ENCODE results near the gene MOB3B.

The MOB3B gene

GRCh38 chr9:27429436-27429835 is 100.2 kb downstream of the MOB3B start:
- ChIA-PET POLR2A (ENCODE audit: low non-redundant PET) (no interaction called here), CTCF (interaction anchor here (0.6 kb wide), 1 partner anchor 100 kb away, joined by 3 read pairs; the partner anchor contains the start of gene MOB3B)
- no peak overlapping the region; the same call in 1 of the 2 replicates for H3K27ac ChIP-seq
- TF ChIP-seq, protein P1, sequence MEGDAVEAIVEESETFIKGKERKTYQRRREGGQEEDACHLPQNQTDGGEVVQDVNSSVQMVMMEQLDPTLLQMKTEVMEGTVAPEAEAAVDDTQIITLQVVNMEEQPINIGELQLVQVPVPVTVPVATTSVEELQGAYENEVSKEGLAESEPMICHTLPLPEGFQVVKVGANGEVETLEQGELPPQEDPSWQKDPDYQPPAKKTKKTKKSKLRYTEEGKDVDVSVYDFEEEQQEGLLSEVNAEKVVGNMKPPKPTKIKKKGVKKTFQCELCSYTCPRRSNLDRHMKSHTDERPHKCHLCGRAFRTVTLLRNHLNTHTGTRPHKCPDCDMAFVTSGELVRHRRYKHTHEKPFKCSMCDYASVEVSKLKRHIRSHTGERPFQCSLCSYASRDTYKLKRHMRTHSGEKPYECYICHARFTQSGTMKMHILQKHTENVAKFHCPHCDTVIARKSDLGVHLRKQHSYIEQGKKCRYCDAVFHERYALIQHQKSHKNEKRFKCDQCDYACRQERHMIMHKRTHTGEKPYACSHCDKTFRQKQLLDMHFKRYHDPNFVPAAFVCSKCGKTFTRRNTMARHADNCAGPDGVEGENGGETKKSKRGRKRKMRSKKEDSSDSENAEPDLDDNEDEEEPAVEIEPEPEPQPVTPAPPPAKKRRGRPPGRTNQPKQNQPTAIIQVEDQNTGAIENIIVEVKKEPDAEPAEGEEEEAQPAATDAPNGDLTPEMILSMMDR (conservative IDR thresholded peaks at IDR 0.05; ENCODE audit: low read depth) = no peak
- DNase-seq (ENCODE audit: low spot score) = no peak

DNA sequence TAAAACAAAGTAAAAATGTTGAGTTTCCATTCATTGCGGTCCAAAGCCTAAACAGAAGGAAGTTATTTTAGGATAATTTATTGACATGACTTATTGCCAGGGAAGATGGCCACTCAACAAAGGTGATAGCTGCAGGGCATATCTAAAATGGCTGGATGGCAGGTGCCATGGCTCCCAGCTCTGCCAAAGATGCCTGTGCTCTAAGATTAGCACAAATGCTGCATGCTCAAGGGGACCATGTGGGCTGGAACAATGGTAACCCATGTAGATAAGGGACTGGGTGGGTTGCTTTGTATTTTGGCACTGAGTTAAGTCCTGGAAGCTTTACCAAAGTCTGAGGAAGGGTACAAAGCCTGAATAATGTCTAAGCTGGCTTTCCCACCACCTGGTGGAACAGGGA is 101.1 kb downstream of the MOB3B start:
- POLR2A ChIA-PET (ENCODE audit: low non-redundant PET) = no interaction called here
- H3K27ac ChIP-seq = no peak overlapping the region; the same call in 1 of the 2 replicates
- CTCF ChIA-PET = interaction anchor here (0.7 kb wide), 1 partner anchor 16 kb away, joined by 3 read pairs; no protein-coding TSS in a partner anchor
- DNase-seq (ENCODE audit: low spot score) = no peak
- TF ChIP-seq, protein P1 (conservative IDR thresholded peaks at IDR 0.05; ENCODE audit: low read depth) = no peak

GRCh38 chr9:27427272-27427643 is 102.4 kb downstream of the MOB3B start:
- TF ChIP-seq, protein P1 (conservative IDR thresholded peaks at IDR 0.05; ENCODE audit: low read depth) = no peak
- peak; percentile 89 for DNase-seq (ENCODE audit: low spot score)
- H3K27ac ChIP-seq = peak overlapping the region; percentile 92
- POLR2A ChIA-PET (ENCODE audit: low non-redundant PET) = no interaction called here
- CTCF ChIA-PET = no interaction called here

DNA sequence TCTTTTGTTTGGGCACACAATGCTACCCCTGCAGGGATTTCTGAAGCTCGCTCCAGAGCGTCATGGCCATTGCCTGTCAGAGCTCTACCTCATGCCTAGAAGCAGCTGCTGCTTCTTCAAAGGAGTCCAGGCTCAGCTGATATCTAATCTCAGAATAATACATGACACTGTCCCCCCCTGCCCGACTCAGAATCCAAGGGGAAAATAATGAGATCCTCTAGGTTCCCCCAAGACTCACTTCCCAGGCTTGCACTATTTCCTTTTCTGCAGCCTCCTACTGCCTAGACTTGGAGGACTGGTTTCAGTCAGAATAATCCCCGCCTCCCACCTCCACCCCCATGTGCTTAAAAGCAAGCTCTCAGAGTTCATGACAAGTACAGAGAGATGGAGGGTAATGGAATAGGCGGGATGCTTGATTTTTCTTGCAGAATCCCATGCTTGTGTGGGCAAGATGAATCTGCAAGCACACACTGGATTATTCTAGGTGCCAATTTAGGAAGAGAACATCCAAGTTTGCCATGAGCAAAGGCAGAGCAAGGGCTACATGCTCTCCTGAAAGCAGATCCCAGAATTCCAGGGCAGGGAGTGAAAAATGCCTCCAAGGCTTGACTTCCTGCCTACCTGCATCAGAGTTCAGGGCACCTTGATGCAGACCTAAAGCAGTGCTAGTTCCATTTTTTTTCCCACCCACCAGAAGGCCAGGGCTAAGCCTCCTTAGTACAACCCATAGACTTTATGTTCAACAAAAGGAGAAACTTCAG is 102.9 kb downstream of the MOB3B start:
- ChIA-PET POLR2A (ENCODE audit: low non-redundant PET) (no interaction called here), CTCF (no interaction called here)
- peak; percentile 78 for DNase-seq (ENCODE audit: low spot score)
- peak overlapping the region; percentile 92 for H3K27ac ChIP-seq
- TF ChIP-seq, protein P1 (conservative IDR thresholded peaks at IDR 0.05; ENCODE audit: low read depth) = no peak

DNA sequence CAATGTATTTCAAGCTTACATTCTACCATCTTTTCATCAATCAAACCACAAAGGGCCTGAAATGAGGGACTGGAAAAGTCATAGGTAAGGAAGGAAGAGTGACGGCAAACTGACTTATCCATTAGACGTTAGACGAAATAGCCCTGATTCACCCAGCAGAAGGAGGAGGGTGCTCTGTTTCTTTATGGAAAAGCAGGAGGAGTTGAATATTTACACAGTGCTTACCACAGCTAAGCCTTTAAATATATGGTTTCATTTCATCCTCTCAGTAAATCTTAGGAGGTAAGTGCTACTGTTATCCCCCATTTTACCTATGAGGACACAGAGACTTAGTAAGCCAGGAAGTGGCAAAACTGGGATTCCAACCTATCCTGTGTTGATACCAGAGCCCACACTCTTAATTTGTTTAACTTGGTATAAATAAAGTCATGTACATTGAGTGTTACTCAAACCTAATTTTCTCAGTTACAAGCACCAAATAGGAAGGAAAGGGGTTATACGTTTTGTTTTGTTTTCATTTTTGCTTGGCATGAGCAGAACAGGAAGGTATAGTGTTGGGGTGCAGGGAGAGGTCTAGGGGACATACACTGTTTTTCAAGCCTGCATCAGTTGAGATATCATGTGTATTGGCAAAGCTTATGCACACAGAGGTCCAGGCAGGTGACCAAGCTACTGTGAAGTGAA is 103.6 kb downstream of the MOB3B start:
- H3K27ac ChIP-seq = peak overlapping the region; percentile 92
- ChIA-PET POLR2A (ENCODE audit: low non-redundant PET) (no interaction called here), CTCF (no interaction called here)
- TF ChIP-seq, protein P1 (conservative IDR thresholded peaks at IDR 0.05; ENCODE audit: low read depth) = no peak
- no peak for DNase-seq (ENCODE audit: low spot score)

DNA sequence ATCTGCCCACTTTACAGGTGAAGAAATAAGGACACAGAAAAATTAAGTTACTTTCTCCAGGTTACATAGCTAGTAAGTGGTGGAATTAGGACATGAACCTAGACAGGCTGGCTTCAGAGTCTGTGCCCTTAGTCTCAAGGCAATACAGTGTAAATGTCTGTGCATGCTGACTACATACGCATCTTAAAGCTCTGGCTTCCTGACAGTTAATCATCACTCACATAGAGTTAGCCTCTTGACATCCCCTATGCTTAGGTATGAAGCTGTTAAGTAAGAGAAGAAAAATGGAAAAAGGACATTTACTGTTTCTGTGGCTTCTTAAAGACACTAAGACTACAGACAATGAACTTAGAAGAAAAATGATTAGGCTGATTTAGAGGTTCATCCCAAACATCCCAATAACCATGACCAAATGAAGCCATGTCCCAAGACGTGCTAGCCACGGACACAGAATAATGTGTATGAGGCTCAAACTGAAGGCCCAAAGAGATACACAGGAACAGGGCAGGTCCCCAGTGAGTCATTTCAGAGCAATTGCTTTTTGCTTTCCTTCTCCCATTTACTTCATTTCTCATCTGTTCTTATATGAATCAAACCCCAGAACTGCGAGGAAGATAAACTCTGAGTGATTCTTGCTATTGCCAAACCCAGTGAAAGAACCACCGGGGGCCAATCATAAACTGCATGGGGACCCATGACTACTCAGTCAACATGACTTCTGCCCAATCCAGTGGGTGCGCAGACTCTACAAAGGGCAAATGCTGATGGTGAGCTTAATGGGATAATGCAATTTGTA is 105.5 kb downstream of the MOB3B start:
- ChIA-PET POLR2A (ENCODE audit: low non-redundant PET) (no interaction called here), CTCF (no interaction called here)
- no peak overlapping the region; the same call in 1 of the 2 replicates for H3K27ac ChIP-seq
- no peak for DNase-seq (ENCODE audit: low spot score)
- TF ChIP-seq, protein P1 (conservative IDR thresholded peaks at IDR 0.05; ENCODE audit: low read depth) = no peak

Data from RWPE1 (cell line).